Right forelimb (tissue), 1 donor: ENCODE data around the gene RGS4.

Experiments
- DNase-seq: peaks from one replicate; pipeline ENCODE4 v3.0.0-alpha.2; 2018

RGS4 gene

GRCh38 chr1:163104385-163105099 is 35.4 kb downstream of the RGS4 start:
- no peak for DNase-seq

GRCh38 chr1:163106364-163106987 is 37.3 kb downstream of the RGS4 start:
- no peak for DNase-seq

DNA sequence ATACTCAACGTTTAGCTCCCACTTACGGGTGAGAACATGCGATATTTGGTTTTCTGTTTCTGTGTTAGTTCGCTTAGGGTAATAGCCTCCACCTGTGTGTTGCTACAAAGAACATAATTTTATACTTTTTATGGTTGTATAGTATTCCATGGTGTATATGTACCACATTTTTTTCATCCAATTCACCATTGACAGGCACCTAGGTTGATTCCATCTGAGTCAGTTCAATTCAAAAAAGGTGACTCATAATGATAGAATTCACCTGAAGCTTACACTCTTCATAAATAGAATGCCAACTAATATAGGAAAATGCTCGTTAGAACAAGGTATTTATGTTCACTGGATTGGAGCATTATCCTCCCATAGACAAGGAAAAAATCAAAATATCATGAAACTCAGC is 38.5 kb downstream of the RGS4 start:
- DNase-seq, result no peak

GRCh38 chr1:163115887-163116286 is 46.7 kb downstream of the RGS4 start:
- DNase-seq, result no peak

GRCh38 chr1:163119707-163120106 is 50.5 kb downstream of the RGS4 start:
- DNase-seq, result no peak

- no peak for DNase-seq
These were observed 51.2 kb downstream of the RGS4 start for GRCh38 chr1:163120372-163120771.

DNA sequence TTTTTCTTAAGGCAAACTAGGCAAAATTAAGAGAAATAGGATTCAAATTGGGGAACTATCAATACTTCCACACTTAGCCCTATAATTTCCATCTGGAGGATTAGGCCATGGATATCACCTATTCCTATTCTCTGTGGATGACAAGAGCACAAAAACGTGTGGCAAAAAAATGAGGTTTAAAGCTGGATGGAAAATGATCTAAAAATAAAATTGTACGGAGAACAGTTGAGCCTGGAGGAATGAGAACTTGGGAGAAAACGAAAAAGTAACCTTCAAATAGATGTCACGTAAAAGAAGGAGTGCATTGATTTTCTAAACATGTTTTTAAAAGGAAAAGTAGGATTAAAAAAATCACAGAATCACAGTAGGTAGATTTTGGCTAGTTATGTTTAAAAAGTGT is 55.7 kb downstream of the RGS4 start:
- no peak for DNase-seq
